ENCODE data around the gene COX4I2.

- TF ChIP-seq CTCF (IDR thresholded peaks at IDR 0.05; ENCODE audit: low read length) = no peak
- no peak for TF ChIP-seq EZH2 (IDR thresholded peaks at IDR 0.05; ENCODE audit: borderline replicate concordance, low read length)
Measured at GRCh38 chr20:31630187-31630790, 7.4 kb upstream of the COX4I2 start.
